Inflammatory macrophage treated with lipopolysaccharide for 4 hours (primary cell): ENCODE data around the gene LYSMD1.
A peak's percentile ranks its signal among the peaks of the same experiment; 100 is the strongest.

Experiments
- DNase-seq: peaks from one replicate; pipeline ENCODE4 v3.0.0-alpha.2; 2020

LYSMD1 gene

GRCh38 chr1:151175041-151175741, 9.5 kb upstream of the LYSMD1 start:
- peak; percentile 10 for DNase-seq

DNA sequence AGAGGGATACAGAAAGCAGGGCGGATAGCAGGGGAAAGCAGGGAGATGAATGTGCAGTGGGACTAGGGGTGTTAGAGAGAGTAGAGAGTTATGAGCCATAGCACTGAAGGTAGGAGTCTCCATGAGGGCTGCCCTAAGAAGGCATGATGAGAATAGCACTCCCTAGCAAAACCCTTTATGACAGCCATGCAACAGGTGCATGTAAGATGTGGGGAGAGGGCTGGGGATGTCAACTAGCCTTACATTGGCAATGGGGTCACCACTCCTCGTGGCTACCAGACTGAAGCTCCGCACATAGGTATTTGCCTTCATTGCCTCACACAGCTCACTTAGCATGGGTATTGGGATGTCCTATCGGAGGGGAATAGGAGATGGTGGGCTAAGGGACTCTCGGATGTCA, 5.5 kb upstream of the LYSMD1 start:
- no peak for DNase-seq

GRCh38 chr1:151167116-151167515, 1.4 kb upstream of the LYSMD1 start:
- no peak for DNase-seq

DNA sequence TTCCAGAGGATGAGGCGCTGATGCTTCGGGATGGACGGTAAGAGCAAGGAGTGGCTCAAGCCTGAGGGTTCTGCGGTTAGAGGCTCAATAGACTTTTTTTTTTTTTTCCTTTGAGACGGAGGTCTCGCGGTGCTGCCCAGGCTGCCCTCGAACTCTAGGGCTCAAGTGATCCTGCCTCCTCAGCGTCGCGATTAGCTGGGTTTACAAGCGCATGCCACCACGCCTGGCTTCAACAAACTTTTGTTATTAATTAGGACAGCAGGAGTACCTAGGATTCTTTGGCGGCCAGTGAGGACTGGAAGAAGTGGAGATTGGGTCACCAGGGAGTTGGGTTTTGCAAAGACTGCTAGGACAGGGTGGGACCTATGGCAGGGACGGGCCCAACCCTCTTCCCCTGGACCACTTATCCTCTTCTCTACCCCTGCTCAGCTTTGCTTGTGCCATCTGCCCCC, 829 bp upstream of the LYSMD1 start:
- peak; percentile 25 for DNase-seq

- no peak for DNase-seq
Observed at GRCh38 chr1:151165281-151165737, 393 bp downstream of the LYSMD1 start.

DNA sequence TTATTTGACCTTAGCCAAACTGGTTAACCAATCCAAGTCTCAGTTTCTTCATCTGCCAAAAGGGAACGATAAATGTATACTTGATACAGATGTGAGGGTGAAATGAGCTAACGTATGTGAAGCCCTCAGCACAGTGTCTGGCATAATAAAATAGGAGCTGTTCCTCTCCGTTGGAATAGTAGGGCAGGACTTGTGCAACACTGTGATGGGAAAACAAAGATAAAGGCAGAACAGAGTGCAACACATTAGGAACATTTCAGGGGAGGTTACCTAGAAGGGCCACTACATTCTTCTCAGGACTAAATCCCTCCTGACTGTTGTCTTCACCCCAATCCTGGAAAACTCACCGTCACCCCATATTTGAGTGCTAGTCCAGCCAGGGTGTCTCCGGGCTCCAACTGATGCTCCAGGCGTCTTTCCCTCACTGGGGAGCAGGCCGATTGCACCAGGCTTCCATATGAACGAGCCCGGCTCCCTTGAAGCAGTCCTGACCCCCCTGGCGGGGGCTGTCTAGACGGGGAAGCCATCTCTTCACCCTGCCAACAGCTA, 896 bp downstream of the LYSMD1 start:
- no peak for DNase-seq

- DNase-seq = peak; percentile 68
Observed at GRCh38 chr1:151159373-151159772, 6.3 kb downstream of the LYSMD1 start.

GRCh38 chr1:151158751-151159251, 6.9 kb downstream of the LYSMD1 start:
- peak; percentile 21 for DNase-seq

DNA sequence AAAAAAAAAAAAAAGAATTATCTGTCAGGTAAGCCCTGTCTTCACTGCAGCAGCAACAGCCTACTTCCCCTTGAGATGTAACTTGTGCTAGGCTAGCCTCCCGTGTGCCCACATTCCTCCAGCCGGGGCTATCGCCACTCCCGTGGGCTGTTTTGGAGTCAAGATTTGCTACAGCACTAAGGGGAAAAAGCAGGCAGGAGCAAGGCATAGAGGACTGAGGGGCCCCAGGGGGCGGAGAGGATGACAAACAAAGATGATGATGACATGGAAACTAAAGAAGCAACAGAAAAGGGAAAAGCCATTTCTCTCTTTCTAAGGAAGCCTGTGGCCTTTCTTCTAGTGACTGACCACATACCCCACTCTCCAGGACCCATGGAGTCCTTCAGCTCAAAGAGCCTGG, 7.4 kb downstream of the LYSMD1 start:
- DNase-seq = peak; percentile 76

DNA sequence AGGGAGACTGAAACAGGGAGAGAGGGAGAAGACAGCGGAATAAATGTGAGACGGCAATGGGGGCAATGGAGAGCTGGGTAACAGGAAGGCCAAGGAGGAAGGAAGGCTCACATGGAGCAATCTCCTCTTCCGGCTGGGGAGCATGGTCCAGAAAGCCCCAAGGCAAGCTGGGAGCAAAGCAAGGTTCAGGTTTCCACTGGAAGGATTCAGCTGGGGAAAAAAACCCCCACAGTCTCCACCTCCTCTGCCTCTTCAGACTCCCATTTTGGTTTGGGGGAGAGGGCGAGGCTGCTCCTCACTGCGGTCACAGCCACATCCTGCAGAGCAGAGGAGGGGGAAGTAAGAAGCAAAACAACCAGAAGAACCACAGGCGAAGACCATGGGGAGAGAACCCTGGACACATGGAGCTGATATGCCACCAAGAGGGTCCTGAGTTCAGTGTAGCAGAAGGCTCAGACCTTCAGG, 8.6 kb downstream of the LYSMD1 start:
- peak; percentile 50 for DNase-seq

DNA sequence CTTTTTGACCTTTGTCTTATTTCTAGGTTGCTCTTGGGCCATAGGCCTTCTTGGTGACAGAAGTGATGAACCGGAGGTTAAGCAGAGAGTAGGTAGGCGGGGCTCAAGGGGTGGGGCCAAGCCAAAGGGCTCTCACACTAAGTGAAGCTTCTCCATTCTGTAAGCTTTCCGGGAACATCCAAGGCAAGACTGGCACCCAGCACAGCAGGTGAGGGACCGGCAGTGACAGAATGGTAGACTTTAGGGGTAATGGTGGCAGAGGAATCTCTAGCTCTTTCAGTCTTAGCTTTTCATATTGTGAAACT, 9.2 kb downstream of the LYSMD1 start, which contains the start of gene TNFAIP8L2:
Gene TNFAIP8L2, plus strand, starts transcription at position 135 of the 305 bp plus-strand sequence. CDS start 2,049 bp downstream, outside the sequence.
- peak; percentile 87 for DNase-seq

DNA sequence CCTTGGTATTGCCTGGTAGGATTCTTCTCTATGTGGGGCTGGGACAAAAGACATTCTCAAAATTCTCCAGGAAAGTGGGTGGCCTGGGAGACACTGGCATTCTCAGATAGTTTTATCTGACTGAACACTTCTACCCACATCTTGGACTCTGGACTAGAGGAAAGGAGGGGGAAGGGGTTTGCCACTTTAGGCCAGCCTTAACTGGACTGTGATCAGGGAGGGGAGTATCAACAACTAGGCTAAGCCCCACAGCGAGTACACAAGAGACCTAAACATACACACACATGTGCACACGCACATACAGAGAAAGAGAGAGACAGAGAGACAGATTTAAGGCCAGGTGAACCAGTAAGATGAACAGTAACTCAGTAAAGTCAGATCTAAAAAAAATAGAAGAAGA, 18.0 kb downstream of the LYSMD1 start:
- no peak for DNase-seq

DNA sequence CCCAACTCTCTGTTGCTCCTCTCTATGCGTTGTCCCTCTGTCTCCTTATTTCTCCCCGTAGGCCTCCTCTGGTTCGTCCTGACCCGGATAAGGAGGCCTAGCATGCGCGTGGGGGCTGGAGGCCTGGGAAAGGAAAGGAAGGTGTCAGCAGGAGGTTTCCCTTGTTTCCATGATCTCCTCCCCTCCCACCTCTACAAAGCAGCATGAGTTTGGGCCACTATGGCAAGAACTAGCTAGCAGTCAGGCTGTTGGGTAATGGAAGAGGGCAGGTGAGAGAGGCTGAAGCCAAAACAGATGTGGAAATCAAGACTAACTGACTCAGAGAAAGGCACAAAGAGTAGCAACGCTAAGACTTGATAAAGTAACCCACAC, 18.6 kb downstream of the LYSMD1 start:
- no peak for DNase-seq

- DNase-seq = peak; percentile 91
Observed at GRCh38 chr1:151146412-151147131, 19.1 kb downstream of the LYSMD1 start, which contains the start of gene SEMA6C. Gene SEMA6C (minus strand): TSS chr1:151146631. CDS start chr1:151142621, 4,010 bp downstream.

- no peak for DNase-seq
Observed at GRCh38 chr1:151146072-151146411, 19.7 kb downstream of the LYSMD1 start.

DNA sequence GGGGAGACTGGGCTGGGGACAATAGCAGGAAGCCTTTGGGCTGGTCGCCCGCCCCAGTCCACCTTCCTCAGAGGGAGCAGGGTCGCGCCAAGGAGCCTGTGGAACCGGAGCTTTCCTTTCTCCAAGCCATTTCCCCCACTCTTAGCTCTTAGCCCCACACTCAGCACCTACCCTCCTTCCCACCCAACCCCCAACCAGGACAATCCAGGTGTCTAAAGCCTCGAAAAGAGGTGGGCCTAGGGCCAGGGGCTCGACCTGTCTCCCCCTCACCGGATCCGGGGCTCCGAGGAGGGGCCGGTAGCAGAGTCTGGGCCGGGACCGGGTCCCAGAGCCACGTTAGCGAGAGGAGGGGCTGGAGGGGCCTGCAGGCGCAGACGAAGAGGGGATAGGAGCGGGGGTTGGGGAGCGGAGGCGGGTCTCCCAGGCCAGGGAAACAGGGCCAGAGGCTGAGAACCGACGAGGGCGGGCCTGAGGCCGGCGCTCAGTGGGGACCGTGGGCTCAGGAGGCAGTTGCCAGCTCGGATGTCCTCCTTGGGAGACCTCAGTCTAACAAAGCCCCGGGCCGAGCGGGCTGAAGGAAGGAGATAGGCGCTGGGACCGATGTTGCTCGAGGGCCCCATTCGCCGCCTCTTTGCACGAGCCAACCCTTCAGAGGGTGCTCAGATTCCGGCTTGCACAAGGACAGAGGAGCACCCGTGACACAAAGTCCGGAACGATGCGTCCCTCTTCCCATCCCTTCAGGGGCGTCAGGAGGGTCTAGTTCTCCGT, 20.2 kb downstream of the LYSMD1 start:
- DNase-seq = peak; percentile 36

- no peak for DNase-seq
Observed at GRCh38 chr1:151144474-151145303, 21.0 kb downstream of the LYSMD1 start.

DNA sequence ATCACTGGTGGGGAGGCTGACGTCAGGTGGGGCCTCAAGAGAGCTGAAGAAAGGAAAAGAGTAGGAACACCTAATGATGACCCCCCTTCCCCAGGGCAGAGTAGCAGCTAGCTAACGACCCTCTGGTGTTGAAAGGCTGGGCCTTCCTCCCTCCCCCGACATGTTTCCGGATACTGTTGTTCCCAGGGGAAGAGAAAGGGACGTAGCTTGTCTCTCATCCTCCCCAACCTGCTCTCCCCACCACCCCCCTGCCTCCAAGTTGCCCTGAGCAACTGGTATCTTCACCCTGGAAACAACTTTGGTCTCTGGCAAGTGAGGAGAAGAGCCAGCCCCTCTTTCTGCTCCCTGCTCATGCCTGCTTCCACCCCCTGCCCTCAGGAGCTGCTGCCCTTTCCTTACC, 21.7 kb downstream of the LYSMD1 start:
- DNase-seq = no peak

GRCh38 chr1:151143057-151143435, 22.7 kb downstream of the LYSMD1 start:
- no peak for DNase-seq

DNA sequence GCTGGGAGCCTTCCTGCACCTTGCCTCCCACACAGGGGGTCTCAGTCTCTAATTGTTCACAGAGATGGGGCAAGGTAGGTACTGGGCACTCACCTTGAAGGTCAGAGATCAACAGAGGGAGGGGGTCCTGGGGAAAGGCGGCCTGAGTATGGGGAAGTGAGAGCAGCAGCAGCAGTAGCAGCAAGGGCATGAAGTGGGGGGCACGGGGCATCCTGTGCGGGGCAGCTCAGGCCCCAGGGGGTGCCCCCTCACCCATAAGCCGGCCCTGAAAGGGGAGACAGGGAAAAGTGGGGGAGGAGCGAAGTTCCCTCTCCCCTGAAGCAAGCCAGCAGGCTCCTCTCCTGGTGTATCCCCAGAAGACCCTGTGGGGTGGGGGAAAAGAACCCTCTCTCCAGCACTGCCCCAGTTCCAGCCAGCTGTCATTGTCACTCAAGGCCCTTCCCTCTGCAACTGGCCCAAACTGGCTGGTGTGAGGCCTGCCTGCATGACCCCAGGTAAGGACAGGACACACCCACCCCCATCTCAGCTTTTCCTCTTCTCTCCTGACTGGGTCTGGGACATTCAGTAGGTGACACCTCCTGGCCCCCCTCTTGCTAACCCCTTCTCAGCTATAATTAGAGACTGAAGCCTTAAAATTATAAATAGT, 23.2 kb downstream of the LYSMD1 start:
- DNase-seq = no peak

- DNase-seq = no peak
Observed at GRCh38 chr1:151137789-151138188, 27.9 kb downstream of the LYSMD1 start.
